CD4-positive, alpha-beta T cell treated with Interleukin-17A for 1 hour (primary cell): ENCODE data around the gene RDH14.

ENCODE experiments used
- DNase-seq: peaks from one replicate; pipeline ENCODE4 v3.0.0-alpha.2; 2020

RDH14 gene

GRCh38 chr2:18519914-18520450, 40.5 kb downstream of the RDH14 start:
- no peak for DNase-seq

- DNase-seq = no peak
These were observed 42.0 kb downstream of the RDH14 start for GRCh38 chr2:18518116-18519111.

- no peak for DNase-seq
These were observed 43.1 kb downstream of the RDH14 start for GRCh38 chr2:18517386-18517785.

- DNase-seq = no peak
These were observed 44.3 kb downstream of the RDH14 start for GRCh38 chr2:18516112-18516511.

GRCh38 chr2:18514526-18515461, 45.7 kb downstream of the RDH14 start:
- no peak for DNase-seq

- no peak for DNase-seq
These were observed 49.7 kb downstream of the RDH14 start for GRCh38 chr2:18510775-18511174.

GRCh38 chr2:18506883-18507509, 53.5 kb downstream of the RDH14 start:
- no peak for DNase-seq

- DNase-seq = no peak
These were observed 54.6 kb downstream of the RDH14 start for GRCh38 chr2:18505703-18506341.
